AG04449 (cell line): Measurements from ENCODE around the gene RDH13.

ENCODE experiments used
- CTCF ChIA-PET: fragments of 350-600 bp; formaldehyde crosslinking; extraction: SDS; loops from one replicate; lab custom pipeline; 2021; ENCODE audit warnings: antibody characterized with exemption; lab: Yijun Ruan, JAX
- POLR2A ChIA-PET: fragments of 400-600, 350-600 bp; formaldehyde crosslinking; extraction: SDS; loops from one replicate; lab custom pipeline; 2020; ENCODE audit warnings: antibody characterized with exemption, inconsistent platforms; lab: Yijun Ruan, JAX
- DNase-seq: peaks from one replicate; pipeline ENCODE4 v3.0.0-alpha.2; 2010; ENCODE audit warnings: low read depth, low spot score
- H3K4me3 ChIP-seq: 2 replicates; pipeline ENCODE4 v1.5.1; 2011; ENCODE audit warnings: low read depth, mild to moderate bottlenecking, control low read depth, low read length
- TF ChIP-seq, protein P1 (sequence below): IDR thresholded peaks from one replicate; pipeline ENCODE4 v1.5.1; 2011; ENCODE audit warnings: mild to moderate bottlenecking, moderate library complexity, low read length, control low read depth, inconsistent platforms; ENCODE audit not compliant: insufficient read depth; ENCODE audit errors: missing control alignments

Gene RDH13

DNA sequence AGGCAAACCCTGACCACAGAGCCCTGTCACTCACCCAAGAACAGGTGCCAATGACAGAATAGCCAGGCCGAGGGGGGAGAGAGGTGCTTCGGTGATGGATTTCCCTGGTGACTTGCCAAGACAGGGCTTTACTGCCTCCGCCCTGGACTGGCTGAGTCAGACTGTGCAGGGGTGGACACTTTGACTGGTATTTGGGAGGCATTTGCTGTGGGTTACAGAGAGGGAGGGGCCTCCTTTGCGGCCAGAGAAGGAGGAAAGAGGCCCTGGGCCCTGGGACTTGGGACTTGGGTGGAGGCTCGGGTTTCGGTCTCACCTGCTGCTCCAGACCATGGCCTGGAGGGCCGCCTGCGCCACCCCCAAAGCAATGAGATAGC lies 8.2 kb upstream of the RDH13 start:
- H3K4me3 ChIP-seq = no peak overlapping the region
- POLR2A ChIA-PET = no interaction called here
- TF ChIP-seq, protein P1, sequence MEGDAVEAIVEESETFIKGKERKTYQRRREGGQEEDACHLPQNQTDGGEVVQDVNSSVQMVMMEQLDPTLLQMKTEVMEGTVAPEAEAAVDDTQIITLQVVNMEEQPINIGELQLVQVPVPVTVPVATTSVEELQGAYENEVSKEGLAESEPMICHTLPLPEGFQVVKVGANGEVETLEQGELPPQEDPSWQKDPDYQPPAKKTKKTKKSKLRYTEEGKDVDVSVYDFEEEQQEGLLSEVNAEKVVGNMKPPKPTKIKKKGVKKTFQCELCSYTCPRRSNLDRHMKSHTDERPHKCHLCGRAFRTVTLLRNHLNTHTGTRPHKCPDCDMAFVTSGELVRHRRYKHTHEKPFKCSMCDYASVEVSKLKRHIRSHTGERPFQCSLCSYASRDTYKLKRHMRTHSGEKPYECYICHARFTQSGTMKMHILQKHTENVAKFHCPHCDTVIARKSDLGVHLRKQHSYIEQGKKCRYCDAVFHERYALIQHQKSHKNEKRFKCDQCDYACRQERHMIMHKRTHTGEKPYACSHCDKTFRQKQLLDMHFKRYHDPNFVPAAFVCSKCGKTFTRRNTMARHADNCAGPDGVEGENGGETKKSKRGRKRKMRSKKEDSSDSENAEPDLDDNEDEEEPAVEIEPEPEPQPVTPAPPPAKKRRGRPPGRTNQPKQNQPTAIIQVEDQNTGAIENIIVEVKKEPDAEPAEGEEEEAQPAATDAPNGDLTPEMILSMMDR = no peak
- DNase-seq = no peak
- CTCF ChIA-PET = interaction anchor here (2.7 to 5.0 kb wide), 2 partner anchors 17 to 18 kb away, joined by 9 to 20 read pairs; no protein-coding TSS in a partner anchor

DNA sequence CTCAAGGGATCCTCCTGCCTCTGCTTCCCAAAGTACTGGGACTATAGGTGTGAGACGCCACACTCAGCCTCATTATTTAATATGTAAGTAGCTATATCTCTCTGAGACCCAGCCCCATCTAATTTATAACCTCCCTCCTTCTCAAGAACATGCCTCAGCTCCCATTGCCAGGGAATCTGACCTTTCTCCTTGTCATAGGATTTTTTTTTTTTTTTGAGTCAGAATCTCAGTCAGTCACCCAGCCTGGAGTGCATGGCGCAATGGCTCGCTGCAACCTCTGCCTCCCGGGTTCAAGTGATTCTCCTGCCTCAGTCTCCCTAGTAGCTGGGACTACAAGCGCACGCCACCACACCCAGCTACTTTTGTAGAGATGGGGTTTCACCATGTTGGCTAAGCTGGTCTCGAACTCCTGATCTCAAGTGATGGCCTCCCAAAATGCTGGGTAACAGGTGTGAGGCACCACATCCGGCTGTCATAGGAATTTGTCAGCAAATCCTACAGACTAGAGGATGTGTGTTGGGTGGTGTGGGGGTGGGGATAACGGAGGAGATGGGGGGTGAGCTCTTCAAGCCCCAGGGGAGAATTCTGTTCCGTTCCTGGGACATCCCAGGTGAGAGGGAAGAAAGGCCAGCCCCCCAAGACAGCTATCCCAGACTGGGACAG lies 7.6 kb upstream of the RDH13 start:
- CTCF ChIA-PET = interaction anchor here (2.7 kb wide), 1 partner anchor 17 kb away, joined by 9 read pairs; no protein-coding TSS in a partner anchor
- no peak for DNase-seq
- no peak overlapping the region for H3K4me3 ChIP-seq
- POLR2A ChIA-PET = no interaction called here
- TF ChIP-seq, protein P1 = no peak

DNA sequence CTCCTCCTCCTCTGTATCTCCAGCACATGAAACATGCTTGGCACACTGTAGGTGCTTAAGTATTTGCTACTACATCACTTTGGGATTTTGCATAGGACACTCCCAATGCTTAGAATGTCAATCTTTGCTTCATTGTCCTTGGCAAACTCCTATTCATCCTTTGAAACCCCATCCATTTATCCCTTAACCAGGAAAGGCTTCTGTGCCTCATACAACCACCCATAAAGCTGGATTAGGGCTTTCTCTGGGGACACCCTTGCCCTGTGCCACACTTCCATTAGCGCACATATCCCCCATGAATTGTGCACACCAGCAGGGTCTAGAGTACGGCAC lies 6.9 kb upstream of the RDH13 start:
- ChIA-PET CTCF (interaction anchor here (2.7 kb wide), 1 partner anchor 18 kb away, joined by 9 read pairs; no protein-coding TSS in a partner anchor), POLR2A (no interaction called here)
- no peak overlapping the region for H3K4me3 ChIP-seq
- TF ChIP-seq, protein P1 = no peak
- DNase-seq = no peak

DNA sequence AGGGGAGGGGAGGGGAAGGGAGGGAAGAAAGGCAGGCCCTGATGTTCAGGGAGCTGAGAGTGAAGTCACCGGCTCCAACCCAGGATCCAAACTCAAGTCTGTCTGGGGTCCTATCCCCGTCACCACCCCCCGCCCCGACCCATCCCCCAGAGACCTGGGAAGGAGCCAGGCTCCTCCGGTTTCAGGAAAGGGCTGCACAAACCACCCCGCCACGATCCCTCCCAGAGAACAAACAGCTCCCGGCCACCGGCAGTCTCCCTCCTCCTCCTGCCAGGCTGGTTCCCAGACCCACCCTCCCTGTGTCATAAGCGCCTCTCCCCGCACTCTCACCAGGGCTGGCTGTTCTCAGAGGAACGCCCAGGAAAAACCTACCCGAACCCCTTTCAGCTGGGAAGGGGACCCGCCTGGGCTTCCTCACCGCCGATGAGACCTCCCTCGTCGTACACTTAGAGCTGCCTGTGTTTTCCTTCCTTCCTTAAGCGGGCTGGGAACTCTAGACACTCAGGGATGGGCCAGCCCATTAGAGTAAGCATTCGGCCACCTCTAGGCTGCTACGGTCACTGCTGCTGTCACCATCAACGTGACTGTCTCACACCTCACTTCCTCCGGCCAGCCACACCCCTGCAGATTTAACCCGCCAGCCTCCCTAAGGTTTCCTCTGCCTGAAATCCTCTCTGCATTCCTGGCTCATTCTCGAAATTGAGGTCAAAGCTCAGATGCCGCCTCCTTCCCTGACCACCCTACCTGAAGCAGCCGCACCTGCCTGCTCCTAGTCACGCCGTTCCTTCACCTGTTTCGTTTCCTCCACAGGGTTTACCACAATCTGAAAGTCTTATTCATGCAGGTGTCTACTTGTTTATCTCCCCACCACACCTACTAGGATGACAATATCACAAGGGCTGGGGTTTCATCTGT lies 6.3 kb upstream of the RDH13 start:
- no peak overlapping the region for H3K4me3 ChIP-seq
- POLR2A ChIA-PET = interaction anchor here (0.5 kb wide), 1 partner anchor 614 kb away, joined by 3 read pairs; no protein-coding TSS in a partner anchor
- TF ChIP-seq, protein P1 = no peak
- CTCF ChIA-PET = interaction anchor here (2.7 kb wide), 1 partner anchor 19 kb away, joined by 9 read pairs; no protein-coding TSS in a partner anchor
- DNase-seq = no peak

DNA sequence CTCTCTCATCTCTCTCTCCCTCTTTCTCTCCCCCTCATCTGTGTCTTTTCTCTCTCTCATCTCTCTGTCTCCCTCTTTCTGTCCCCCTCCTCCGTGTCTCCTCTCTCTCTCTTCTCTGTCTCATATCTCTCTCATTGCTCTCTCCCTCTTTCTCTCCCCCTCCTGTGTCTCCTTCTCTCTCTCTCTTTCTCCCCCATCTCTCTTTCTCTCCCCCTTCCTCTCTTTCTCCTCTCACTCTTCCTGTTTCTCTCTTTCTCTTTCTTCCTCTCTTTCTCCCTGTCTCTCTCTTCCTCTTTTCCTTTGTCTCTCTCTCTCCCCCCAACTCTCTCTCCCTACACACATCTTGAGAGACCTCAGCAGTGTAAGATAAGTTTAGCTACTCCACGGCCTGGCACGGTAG lies 4.9 kb upstream of the RDH13 start:
- ChIA-PET CTCF (no interaction called here), POLR2A (no interaction called here)
- no peak for DNase-seq

More for the DNA sequence above, 4.9 kb upstream of the RDH13 start:
- TF ChIP-seq, protein P1 = no peak
- no peak overlapping the region for H3K4me3 ChIP-seq
